ENCODE data around the gene SPEF2.

DNA sequence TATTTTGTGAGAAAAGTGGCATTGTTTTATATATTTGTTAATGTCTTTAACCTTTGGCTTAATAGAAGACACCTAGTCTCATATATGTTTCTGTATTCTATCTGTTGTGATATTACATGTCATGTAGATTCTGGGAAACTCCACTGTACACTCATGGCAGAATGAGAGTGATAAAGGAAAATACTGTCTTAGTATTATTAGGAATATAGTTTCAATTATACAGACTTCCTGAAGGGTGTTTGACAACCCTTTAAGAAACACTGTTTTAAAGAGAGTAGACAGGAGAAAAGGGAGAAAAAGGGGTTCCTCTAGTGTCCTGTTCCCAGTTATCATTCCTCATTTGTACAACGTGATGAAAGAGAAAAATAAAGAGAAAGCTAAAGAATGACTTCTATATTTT, 42.1 kb upstream of the SPEF2 start:
- TF ChIP-seq EZH2phosphoT487 (IDR thresholded peaks at IDR 0.05; ENCODE audit: low read depth, severe bottlenecking, unreplicated experiment) = no peak
- TF ChIP-seq, protein P1, sequence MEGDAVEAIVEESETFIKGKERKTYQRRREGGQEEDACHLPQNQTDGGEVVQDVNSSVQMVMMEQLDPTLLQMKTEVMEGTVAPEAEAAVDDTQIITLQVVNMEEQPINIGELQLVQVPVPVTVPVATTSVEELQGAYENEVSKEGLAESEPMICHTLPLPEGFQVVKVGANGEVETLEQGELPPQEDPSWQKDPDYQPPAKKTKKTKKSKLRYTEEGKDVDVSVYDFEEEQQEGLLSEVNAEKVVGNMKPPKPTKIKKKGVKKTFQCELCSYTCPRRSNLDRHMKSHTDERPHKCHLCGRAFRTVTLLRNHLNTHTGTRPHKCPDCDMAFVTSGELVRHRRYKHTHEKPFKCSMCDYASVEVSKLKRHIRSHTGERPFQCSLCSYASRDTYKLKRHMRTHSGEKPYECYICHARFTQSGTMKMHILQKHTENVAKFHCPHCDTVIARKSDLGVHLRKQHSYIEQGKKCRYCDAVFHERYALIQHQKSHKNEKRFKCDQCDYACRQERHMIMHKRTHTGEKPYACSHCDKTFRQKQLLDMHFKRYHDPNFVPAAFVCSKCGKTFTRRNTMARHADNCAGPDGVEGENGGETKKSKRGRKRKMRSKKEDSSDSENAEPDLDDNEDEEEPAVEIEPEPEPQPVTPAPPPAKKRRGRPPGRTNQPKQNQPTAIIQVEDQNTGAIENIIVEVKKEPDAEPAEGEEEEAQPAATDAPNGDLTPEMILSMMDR (IDR thresholded peaks at IDR 0.05; ENCODE audit: poor library complexity) = no peak
